ENCODE measurements around the gene CXCL3. TPM values are rescaled to one million over a fixed set of nuclear protein-coding genes. Genes with fewer than 3 reads are reported as not detected.

Gene CXCL3
- total and polyA plus RNA-seq, 3 experiments from 2014 or later = not detected

- Histone ChIP-seq H3K4me1 (ENCODE audit: insufficient read depth, low read length) (no peaks in the 10 kb centered on the region), H3K27ac (ENCODE audit: low read depth, low read length) (no peak overlapping the region), H3K9me3 (ENCODE audit: low read length) (no peaks in the 10 kb centered on the region), H3K4me3 (ENCODE audit: low read length) (no peak overlapping the region), H3K36me3 (ENCODE audit: insufficient read depth, low read length) (no peaks in the 10 kb centered on the region), H3K27me3 (ENCODE audit: insufficient read depth, low read length, poor library complexity, severe bottlenecking) (no peaks in the 10 kb centered on the region)
- peaks cover 0 to 3% (median 0%) of the 10 kb centered on the region in 5 donors for H3K9me3 Mint-ChIP-seq
- peaks cover 0 to 3% of the 10 kb centered on the region in 2 donors for H3K27me3 Mint-ChIP-seq
- CTCF ChIA-PET = no interaction called here
- H3K36me3 Mint-ChIP-seq = no peaks in the 10 kb centered on the region
- no peak for DNase-seq
- H3K4me1 Mint-ChIP-seq = peaks cover 0 to 23% (median 19%) of the 10 kb centered on the region in 3 donors
- H3K27ac Mint-ChIP-seq = no peak overlapping the region
- POLR2A ChIA-PET = no interaction called here
- no peak overlapping the region for H3K4me3 Mint-ChIP-seq
These were observed 19.7 kb downstream of the CXCL3 start for GRCh38 chr4:74018771-74019170.

DNA sequence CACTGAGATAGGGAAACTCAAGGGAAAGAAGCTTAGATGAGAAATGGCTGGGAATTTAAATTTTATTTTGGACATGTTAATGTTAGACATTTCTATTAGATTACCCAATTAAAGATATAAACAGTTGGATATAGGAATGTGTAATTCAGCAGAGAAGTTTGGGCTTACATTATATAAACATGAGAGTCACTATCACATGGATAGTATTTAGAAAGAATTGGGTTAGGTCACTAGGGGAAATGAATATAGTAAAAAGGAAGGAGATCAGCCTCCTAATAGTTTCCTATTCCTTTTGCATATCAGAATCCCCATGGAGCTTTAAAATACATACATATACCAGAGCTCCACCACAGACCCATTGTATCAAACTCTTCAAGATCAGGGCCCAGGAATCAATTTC lies 20.4 kb downstream of the CXCL3 start:
- H3K27ac ChIP-seq (ENCODE audit: low read depth, low read length) = no peak overlapping the region
- POLR2A ChIA-PET = no interaction called here
- no peak overlapping the region for H3K4me3 ChIP-seq (ENCODE audit: low read length)

GRCh38 chr4:74016068-74016467 lies 22.4 kb downstream of the CXCL3 start:
- no peak for DNase-seq
- H3K4me3 ChIP-seq (ENCODE audit: low read length) = no peak overlapping the region
- no peaks in the 10 kb centered on the region for H3K4me1 ChIP-seq (ENCODE audit: insufficient read depth, low read length)
- CTCF ChIA-PET = interaction anchor here (1.1 to 1.4 kb wide), 2 partner anchors 23 to 35 kb away, joined by 3 to 4 read pairs; partner anchors contain the start of gene CXCL3
- H3K36me3 ChIP-seq (ENCODE audit: insufficient read depth, low read length) = no peaks in the 10 kb centered on the region
- no peak overlapping the region for H3K27ac Mint-ChIP-seq
- H3K4me3 Mint-ChIP-seq = no peak overlapping the region
- no peaks in the 10 kb centered on the region for H3K36me3 Mint-ChIP-seq
- no peaks in the 10 kb centered on the region for H3K9me3 ChIP-seq (ENCODE audit: low read length)
- POLR2A ChIA-PET = no interaction called here
- H3K27me3 ChIP-seq (ENCODE audit: insufficient read depth, low read length, poor library complexity, severe bottlenecking) = no peaks in the 10 kb centered on the region
- H3K27ac ChIP-seq (ENCODE audit: low read depth, low read length) = no peak overlapping the region
- H3K27me3 Mint-ChIP-seq = peaks cover 0 to 3% of the 10 kb centered on the region in 2 donors
- peaks cover 0 to 3% (median 0%) of the 10 kb centered on the region in 5 donors for H3K9me3 Mint-ChIP-seq
- H3K4me1 Mint-ChIP-seq = peaks cover 0 to 23% (median 19%) of the 10 kb centered on the region in 3 donors

More for the DNA sequence above, 20.4 kb downstream of the CXCL3 start:
- H3K36me3 Mint-ChIP-seq = no peaks in the 10 kb centered on the region
- no peak overlapping the region for H3K4me3 Mint-ChIP-seq
- peaks cover 0 to 3% of the 10 kb centered on the region in 2 donors for H3K27me3 Mint-ChIP-seq
- no peaks in the 10 kb centered on the region for H3K36me3 ChIP-seq (ENCODE audit: insufficient read depth, low read length)
- no peaks in the 10 kb centered on the region for H3K4me1 ChIP-seq (ENCODE audit: insufficient read depth, low read length)
- no peak for DNase-seq
- H3K27ac Mint-ChIP-seq = no peak overlapping the region
- H3K4me1 Mint-ChIP-seq = peaks cover 0 to 23% (median 19%) of the 10 kb centered on the region in 3 donors
- CTCF ChIA-PET = no interaction called here
- no peaks in the 10 kb centered on the region for H3K9me3 ChIP-seq (ENCODE audit: low read length)
- no peaks in the 10 kb centered on the region for H3K27me3 ChIP-seq (ENCODE audit: insufficient read depth, low read length, poor library complexity, severe bottlenecking)
- peaks cover 0 to 3% (median 0%) of the 10 kb centered on the region in 5 donors for H3K9me3 Mint-ChIP-seq

- H3K27ac Mint-ChIP-seq = peak overlapping the region in 1 of 8 donors; percentile 43
- Histone ChIP-seq H3K36me3 (ENCODE audit: insufficient read depth, low read length) (no peaks in the 10 kb centered on the region), H3K4me3 (ENCODE audit: low read length) (no peak overlapping the region), H3K27me3 (ENCODE audit: insufficient read depth, low read length, poor library complexity, severe bottlenecking) (no peaks in the 10 kb centered on the region), H3K9me3 (ENCODE audit: low read length) (no peaks in the 10 kb centered on the region), H3K4me1 (ENCODE audit: insufficient read depth, low read length) (no peaks in the 10 kb centered on the region), H3K27ac (ENCODE audit: low read depth, low read length) (no peak overlapping the region)
- H3K36me3 Mint-ChIP-seq = no peaks in the 10 kb centered on the region
- H3K9me3 Mint-ChIP-seq = peaks cover 0 to 6% (median 2%) of the 10 kb centered on the region in 5 donors
- ChIA-PET CTCF (no interaction called here), POLR2A (no interaction called here)
- H3K4me3 Mint-ChIP-seq = no peak overlapping the region
- no peak for DNase-seq
- H3K27me3 Mint-ChIP-seq = peaks cover 0 to 3% of the 10 kb centered on the region in 2 donors
- peaks cover 0 to 23% (median 19%) of the 10 kb centered on the region in 3 donors for H3K4me1 Mint-ChIP-seq
These were observed 23.2 kb downstream of the CXCL3 start for GRCh38 chr4:74015126-74015780.

- H3K36me3 ChIP-seq (ENCODE audit: insufficient read depth, low read length) = no peaks in the 10 kb centered on the region
- POLR2A ChIA-PET = no interaction called here
- CTCF ChIA-PET = no interaction called here
These were observed 24.2 kb downstream of the CXCL3 start for GRCh38 chr4:74014332-74014731.

GRCh38 chr4:74013264-74013663 lies 25.2 kb downstream of the CXCL3 start:
- Mint-ChIP-seq H3K4me1 (peaks cover 0 to 23% (median 19%) of the 10 kb centered on the region in 3 donors), H3K27me3 (peaks cover 0 to 3% of the 10 kb centered on the region in 2 donors), H3K9me3 (peaks cover 0 to 6% (median 2%) of the 10 kb centered on the region in 5 donors), H3K27ac (no peak overlapping the region), H3K36me3 (no peaks in the 10 kb centered on the region), H3K4me3 (no peak overlapping the region)
- Histone ChIP-seq H3K4me3 (ENCODE audit: low read length) (no peak overlapping the region), H3K27ac (ENCODE audit: low read depth, low read length) (no peak overlapping the region), H3K27me3 (ENCODE audit: insufficient read depth, low read length, poor library complexity, severe bottlenecking) (no peaks in the 10 kb centered on the region), H3K9me3 (ENCODE audit: low read length) (no peaks in the 10 kb centered on the region), H3K36me3 (ENCODE audit: insufficient read depth, low read length) (no peaks in the 10 kb centered on the region), H3K4me1 (ENCODE audit: insufficient read depth, low read length) (no peaks in the 10 kb centered on the region)
- DNase-seq = no peak
- CTCF ChIA-PET = no interaction called here
- POLR2A ChIA-PET = no interaction called here

More at GRCh38 chr4:74014332-74014731, 24.2 kb downstream of the CXCL3 start:
- Mint-ChIP-seq H3K9me3 (peaks cover 0 to 6% (median 2%) of the 10 kb centered on the region in 5 donors), H3K4me3 (no peak overlapping the region), H3K36me3 (no peaks in the 10 kb centered on the region), H3K4me1 (peaks cover 0 to 23% (median 19%) of the 10 kb centered on the region in 3 donors), H3K27me3 (peaks cover 0 to 3% of the 10 kb centered on the region in 2 donors), H3K27ac (no peak overlapping the region)
- Histone ChIP-seq H3K27me3 (ENCODE audit: insufficient read depth, low read length, poor library complexity, severe bottlenecking) (no peaks in the 10 kb centered on the region), H3K4me3 (ENCODE audit: low read length) (no peak overlapping the region), H3K4me1 (ENCODE audit: insufficient read depth, low read length) (no peaks in the 10 kb centered on the region), H3K27ac (ENCODE audit: low read depth, low read length) (no peak overlapping the region), H3K9me3 (ENCODE audit: low read length) (no peaks in the 10 kb centered on the region)
- no peak for DNase-seq

- POLR2A ChIA-PET = no interaction called here
- CTCF ChIA-PET = no interaction called here
- Mint-ChIP-seq H3K9me3 (peaks cover 0 to 6% (median 0%) of the 10 kb centered on the region in 5 donors), H3K27ac (no peak overlapping the region), H3K36me3 (no peaks in the 10 kb centered on the region), H3K4me1 (peaks cover 0 to 14% (median 14%) of the 10 kb centered on the region in 3 donors), H3K4me3 (no peak overlapping the region), H3K27me3 (peaks cover under 1 to 3% of the 10 kb centered on the region in 2 donors)
- no peak overlapping the region for H3K4me3 ChIP-seq (ENCODE audit: low read length)
- H3K9me3 ChIP-seq (ENCODE audit: low read length) = no peaks in the 10 kb centered on the region
- H3K27me3 ChIP-seq (ENCODE audit: insufficient read depth, low read length, poor library complexity, severe bottlenecking) = no peaks in the 10 kb centered on the region
- no peaks in the 10 kb centered on the region for H3K4me1 ChIP-seq (ENCODE audit: insufficient read depth, low read length)
- no peak for DNase-seq
- no peak overlapping the region for H3K27ac ChIP-seq (ENCODE audit: low read depth, low read length)
- H3K36me3 ChIP-seq (ENCODE audit: insufficient read depth, low read length) = no peaks in the 10 kb centered on the region
These were observed 26.4 kb downstream of the CXCL3 start for GRCh38 chr4:74012130-74012529.

- no peaks in the 10 kb centered on the region for H3K9me3 ChIP-seq (ENCODE audit: low read length)
- no peak overlapping the region for H3K4me3 Mint-ChIP-seq
- no peak overlapping the region for H3K27ac ChIP-seq (ENCODE audit: low read depth, low read length)
- no peaks in the 10 kb centered on the region for H3K36me3 ChIP-seq (ENCODE audit: insufficient read depth, low read length)
- no peak for DNase-seq
- ChIA-PET CTCF (no interaction called here), POLR2A (no interaction called here)
- H3K4me1 Mint-ChIP-seq = no peaks in the 10 kb centered on the region
- no peaks in the 10 kb centered on the region for H3K27me3 ChIP-seq (ENCODE audit: insufficient read depth, low read length, poor library complexity, severe bottlenecking)
- peaks cover 0 to 6% (median 0%) of the 10 kb centered on the region in 5 donors for H3K9me3 Mint-ChIP-seq
- H3K27ac Mint-ChIP-seq = no peak overlapping the region
- no peak overlapping the region for H3K4me3 ChIP-seq (ENCODE audit: low read length)
- no peaks in the 10 kb centered on the region for H3K4me1 ChIP-seq (ENCODE audit: insufficient read depth, low read length)
- H3K27me3 Mint-ChIP-seq = peaks cover 0 to 3% of the 10 kb centered on the region in 2 donors
- no peaks in the 10 kb centered on the region for H3K36me3 Mint-ChIP-seq
These were observed 29.2 kb downstream of the CXCL3 start for GRCh38 chr4:74009307-74009706.

All from CD8-positive, alpha-beta memory T cell (primary cell).